ENCODE results near the gene CHRM3.

CHRM3 gene

DNA sequence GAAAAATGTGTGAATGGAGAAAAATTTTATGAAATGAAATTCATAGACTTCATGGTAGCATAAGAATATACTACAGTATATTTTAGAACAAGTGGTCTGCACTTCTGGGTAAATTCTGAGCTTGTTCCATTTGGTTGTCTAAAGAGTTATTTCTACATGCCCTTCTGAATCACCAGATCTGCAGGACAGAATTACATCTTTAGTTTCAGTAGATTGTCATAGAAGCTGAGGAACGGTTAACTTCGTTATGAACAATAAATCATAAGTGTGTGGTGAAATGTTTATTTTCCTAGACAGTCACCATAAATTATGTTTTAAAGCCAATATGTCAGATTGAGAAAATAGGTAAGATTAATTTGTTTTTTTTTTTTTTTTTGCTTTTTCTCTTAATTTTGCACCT lies 30.9 kb downstream of the CHRM3 start:
- DNase-seq, result no peak

DNA sequence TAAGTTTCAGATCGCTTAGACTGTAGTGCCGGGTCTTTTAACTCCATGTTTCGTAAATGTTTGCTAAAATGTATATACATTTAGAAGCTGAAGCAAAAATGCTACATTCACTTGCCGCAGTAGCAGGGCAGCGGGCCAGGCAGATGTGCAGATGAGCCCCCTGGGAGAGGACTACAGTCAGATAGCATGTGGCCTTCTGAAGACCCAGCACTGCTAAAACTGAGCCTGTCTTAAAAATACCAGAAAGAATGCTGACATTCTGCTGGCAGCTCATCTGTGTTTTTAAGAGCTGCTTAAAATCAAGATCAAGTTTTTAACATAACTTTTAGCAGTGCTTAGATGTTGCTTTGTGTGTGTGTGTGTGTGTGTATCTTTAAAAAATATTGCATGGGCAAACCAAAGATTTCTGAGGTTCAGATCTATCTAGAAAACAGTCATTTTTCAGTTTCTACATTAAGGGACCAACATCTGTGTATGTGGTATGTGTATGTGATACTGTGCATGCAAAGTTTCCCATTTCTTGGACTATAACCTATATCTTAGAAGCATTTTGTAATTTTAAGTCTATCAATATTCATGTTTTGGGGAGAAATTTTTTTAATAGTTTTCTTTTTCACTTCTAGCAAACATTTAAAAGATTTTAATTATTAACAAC lies 31.7 kb downstream of the CHRM3 start:
- no peak for DNase-seq

DNA sequence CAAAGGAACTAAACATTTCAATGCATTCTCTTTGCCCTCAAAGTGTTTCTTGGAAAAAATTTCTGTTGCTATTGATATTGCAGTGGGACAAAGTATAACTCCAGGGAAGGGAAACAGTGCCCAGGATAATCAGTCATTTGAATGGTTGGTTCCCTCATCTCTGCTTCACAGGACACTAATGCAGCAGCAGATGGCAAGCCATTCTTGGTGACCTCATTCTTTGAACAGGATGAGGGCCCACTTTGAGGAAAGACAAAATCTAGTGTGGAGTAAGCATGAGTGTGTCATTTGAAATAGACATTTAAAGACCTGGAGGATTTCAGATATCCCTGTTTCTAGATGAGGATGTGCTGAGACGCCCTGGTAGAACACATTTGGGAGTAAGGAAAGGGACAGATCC lies 32.3 kb downstream of the CHRM3 start:
- DNase-seq, result no peak

DNA sequence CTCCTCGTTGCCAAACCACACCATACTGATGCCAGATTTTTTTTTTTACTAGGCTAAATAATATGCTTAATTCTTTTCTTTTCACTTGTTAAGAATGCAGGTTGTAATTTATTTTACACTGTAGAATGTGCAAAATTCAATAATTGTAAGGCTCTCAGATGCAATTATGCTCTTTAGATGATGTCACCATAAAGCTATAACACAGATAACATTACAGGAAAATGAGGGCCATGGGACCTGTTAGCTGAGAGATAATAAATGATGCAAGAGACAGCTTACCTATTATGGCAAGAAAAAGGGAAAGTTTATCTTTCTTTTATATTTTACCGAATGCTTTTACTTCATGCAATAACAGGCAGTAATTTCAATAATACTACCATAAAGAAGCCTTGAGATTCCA lies 35.4 kb downstream of the CHRM3 start:
- DNase-seq, result no peak

DNA sequence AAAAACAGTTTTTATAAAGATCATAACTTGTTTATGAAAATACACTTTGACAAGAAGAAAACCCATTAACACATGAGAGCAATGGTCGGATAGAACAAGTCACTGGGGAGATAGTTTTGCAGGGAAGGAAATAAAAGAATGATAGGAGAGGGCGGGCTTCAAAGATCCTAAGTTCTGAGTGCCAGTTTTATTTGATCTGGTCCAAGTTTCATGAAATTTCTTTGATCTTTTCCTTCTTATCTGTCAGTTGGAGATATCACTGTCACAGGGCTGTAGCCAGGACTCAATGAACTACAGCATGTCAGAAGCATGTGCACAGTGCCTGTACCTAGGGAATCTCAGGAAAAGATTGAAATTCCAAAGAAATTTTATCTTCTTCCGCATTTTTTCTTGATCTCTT lies 36.5 kb downstream of the CHRM3 start:
- no peak for DNase-seq

DNA sequence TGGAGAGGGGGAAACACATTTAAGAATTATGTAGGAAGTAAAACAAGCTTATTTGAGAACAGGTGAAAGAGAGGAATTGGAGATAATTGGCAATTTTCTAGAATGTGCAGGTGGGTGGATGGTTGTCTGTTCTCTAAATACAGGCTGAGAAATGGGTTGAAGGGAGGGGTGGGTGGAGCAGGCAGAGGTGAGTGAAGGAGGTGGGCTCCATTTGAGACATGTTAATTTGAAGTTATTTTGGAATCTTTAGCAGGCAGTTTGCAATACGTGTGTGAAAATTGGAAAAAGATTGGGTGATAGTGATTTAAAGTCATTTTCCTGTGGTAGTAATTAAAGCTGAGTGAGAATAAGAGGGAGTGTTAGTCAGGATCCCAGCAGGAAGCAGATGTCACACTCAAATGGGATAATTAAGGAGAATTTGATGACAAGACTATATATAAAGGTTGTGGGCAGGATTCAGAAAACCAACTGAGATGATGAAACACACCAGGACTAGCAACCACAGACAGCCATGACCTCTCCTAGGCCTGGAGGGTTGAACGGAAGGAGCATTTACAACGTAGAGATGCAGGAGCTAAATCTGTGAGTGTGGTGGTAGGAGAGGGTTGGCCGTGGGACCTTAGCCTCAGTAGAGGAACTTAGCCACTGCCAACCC lies 40.6 kb downstream of the CHRM3 start:
- DNase-seq, result no peak

DNA sequence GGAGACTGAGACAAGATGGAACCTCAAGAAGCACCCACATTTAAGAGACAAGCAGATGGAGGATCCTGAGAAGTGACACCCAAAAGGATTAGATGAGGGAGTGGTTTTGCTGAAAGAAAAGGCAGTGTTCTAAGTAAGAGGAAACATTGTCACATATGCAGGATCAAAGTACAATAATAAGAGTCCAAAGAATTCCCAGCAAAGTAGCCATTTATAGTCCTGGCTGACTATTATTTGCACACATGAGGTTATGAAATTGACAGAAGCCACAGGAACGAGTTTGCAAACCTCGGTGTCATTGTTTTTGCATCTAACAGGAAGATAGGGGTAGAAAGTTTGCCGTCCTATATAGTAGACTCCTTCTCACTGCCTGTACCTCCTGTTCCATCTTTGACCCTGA lies 41.3 kb downstream of the CHRM3 start:
- no peak for DNase-seq

DNA sequence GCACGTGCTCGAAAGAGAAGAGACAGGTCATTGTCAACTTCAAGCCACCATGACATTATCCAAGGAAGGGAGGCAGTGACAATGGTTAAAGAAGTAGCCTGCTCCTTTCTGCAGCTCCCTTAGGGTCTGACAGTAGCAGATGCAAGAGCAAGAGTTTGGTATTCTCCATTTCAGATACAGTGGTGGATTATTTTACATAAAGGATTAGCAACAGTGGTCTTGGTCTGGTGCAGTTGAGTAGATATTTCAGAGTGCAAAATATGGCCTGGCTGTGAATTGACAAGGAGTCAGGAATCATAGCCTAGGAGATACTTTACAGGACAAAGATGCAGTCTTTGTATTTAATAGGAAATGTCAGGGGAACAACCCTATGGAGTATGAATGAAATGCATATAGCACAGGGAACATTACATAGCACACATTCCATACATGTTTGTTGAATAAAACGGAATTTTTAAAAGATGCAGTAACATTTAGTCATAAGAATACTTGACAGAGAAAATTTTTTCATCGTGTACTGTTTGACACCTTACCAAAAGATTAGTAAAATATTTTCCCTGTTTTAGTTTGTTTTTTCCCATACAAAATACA lies 41.8 kb downstream of the CHRM3 start:
- no peak for DNase-seq

DNA sequence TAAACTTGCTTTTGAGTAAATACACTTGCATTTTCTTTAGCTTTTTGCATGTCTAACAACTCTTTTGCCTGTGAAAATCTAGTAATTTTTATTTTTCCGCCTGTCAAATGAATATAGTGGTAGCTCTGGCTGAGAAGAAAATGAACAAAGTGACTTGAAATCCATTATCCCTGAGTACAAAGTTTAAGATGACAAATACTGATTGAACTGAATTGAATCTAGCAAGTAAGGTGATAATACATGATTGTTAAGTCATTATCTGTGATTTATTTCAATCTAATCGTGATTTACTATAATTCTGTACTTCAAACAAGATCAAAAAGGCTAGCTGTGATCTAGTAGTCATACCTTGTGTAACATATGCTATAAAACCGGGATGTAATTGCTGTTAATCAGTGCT lies 42.8 kb downstream of the CHRM3 start:
- DNase-seq, result no peak

DNA sequence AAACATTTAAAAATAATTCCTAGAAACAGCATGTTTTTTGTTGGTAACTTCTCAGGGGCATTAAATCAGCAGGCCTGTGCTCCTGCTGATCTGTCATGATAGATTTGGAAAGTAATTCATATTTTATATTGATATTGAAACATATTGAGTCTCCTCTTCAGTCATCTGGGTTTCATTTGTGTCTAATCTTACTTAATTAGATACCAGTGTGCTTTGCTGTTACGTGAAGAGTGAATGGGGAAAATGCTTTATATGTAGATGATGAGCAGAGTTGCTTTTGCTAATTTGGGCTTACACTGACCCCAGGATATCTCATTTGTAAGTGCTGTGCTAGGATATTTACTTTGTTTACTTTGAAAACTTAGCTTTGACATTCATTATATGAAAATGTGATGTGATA lies 45.9 kb downstream of the CHRM3 start:
- DNase-seq, result no peak

DNA sequence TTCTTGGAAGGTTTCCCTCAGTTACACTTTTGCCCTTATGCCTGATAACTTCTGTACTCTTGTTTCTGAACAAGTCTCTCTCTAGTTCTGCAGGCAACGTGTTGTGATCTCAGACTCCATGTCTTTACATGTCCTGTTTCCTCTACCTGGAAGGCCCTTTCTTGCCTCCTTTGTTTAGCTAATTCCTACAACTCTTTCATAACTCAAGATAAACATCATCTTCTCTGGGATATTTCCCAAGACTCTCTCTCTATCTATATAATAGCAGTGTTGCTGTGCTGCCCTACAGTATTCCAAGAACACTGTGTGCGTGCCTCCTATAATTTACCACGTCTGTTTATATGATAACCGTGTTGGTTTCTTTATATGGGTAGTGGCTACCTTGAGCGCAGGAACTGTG lies 47.8 kb downstream of the CHRM3 start:
- DNase-seq, result no peak
